IMR-90 (cell line): ENCODE measurements around the gene CCDC7. TPM values are rescaled to one million over a fixed set of nuclear protein-coding genes. Genes with fewer than 3 reads are reported as not detected.

Source experiments
- ATAC-seq: fragments of 200-7000 bp; cut with Tn5 transposase; 2 replicates; pipeline ENCODE4 v1.9.1; 2020; ENCODE audit warnings: low read depth, mild to moderate bottlenecking, moderate library complexity
- BruUV-seq: library from RNA; stranded (reverse); fragments of 400-500 nt; replicated peaks from 2 replicates; lab custom pipeline; 2021; lab: Mats Ljungman, UMichigan
- CTCF ChIA-PET: fragments of 300-600 bp; formaldehyde crosslinking; extraction: SDS; loops from one replicate; lab custom pipeline; 2021; ENCODE audit warnings: antibody characterized with exemption; lab: Yijun Ruan, JAX
- POLR2A ChIA-PET: fragments of 300-600 bp; sonication (Branson Sonifier 250); formaldehyde crosslinking; loops from one replicate; lab custom pipeline; 2022; ENCODE audit warnings: antibody characterized with exemption; ENCODE audit not compliant: unreplicated experiment; lab: Charles Lee
- DNase-seq: peaks from one replicate; pipeline ENCODE4 v3.0.0; 2013
- H2AFZ ChIP-seq: replicated peaks from 2 replicates; pipeline ENCODE3; 2013; ENCODE audit warnings: low read length, mild to moderate bottlenecking; ENCODE audit not compliant: poor library complexity
- H2AK5ac ChIP-seq: 2 replicates; pipeline ENCODE4 v1.6.1; 2013; ENCODE audit warnings: low read depth, low read length, inconsistent platforms
- H2AK9ac ChIP-seq: replicated peaks from 2 replicates; pipeline ENCODE3; 2013; ENCODE audit warnings: mild to moderate bottlenecking, low read depth, low read length, moderate library complexity; ENCODE audit not compliant: poor library complexity
- H2BK120ac ChIP-seq: 2 replicates; pipeline ENCODE4 v1.6.1; 2013; ENCODE audit warnings: low read depth, low read length, inconsistent platforms
- H2BK15ac ChIP-seq: 3 replicates; pipeline ENCODE4 v1.6.1; 2013; ENCODE audit warnings: low read depth, low read length, inconsistent platforms
- H2BK20ac ChIP-seq: 2 replicates; pipeline ENCODE4 v1.6.1; 2013; ENCODE audit warnings: low read depth, mild to moderate bottlenecking, inconsistent platforms, low read length, moderate library complexity
- H2BK5ac ChIP-seq: 2 replicates; pipeline ENCODE4 v1.6.1; 2013; ENCODE audit warnings: mild to moderate bottlenecking, low read depth, low read length, inconsistent platforms; ENCODE audit not compliant: poor library complexity, severe bottlenecking
- H3K14ac ChIP-seq: replicated peaks from 2 replicates; pipeline ENCODE4 v1.6.1; 2013; ENCODE audit warnings: low read depth, low read length, inconsistent platforms
- H3K18ac ChIP-seq: 2 replicates; pipeline ENCODE4 v1.6.1; 2013; ENCODE audit warnings: low read depth, low read length, control low read depth
- H3K23ac ChIP-seq: 2 replicates; pipeline ENCODE4 v1.6.1; 2013; ENCODE audit warnings: low read depth, low read length, inconsistent platforms
- H3K27ac ChIP-seq: 2 replicates; pipeline ENCODE4 v1.5.1; 2013; ENCODE audit warnings: mild to moderate bottlenecking, control low read depth, low read length; ENCODE audit not compliant: insufficient read depth
- H3K27me3 ChIP-seq: 2 replicates; pipeline ENCODE4 v1.6.1; 2013; ENCODE audit warnings: low read length; ENCODE audit not compliant: control insufficient read depth, insufficient read depth
- H3K36me3 ChIP-seq: 2 replicates; pipeline ENCODE4 v1.6.1; 2013; ENCODE audit warnings: low read length, mixed read lengths; ENCODE audit not compliant: control insufficient read depth, insufficient read depth
- H3K4ac ChIP-seq: 2 replicates; pipeline ENCODE4 v1.6.1; 2013; ENCODE audit warnings: low read depth, low read length, inconsistent platforms
- H3K4me1 ChIP-seq: 2 replicates; pipeline ENCODE4 v1.6.1; 2013; ENCODE audit warnings: low read length, mixed read lengths; ENCODE audit not compliant: control insufficient read depth, insufficient read depth
- H3K4me2 ChIP-seq: 2 replicates; pipeline ENCODE4 v1.6.1; 2013; ENCODE audit warnings: low read depth, mild to moderate bottlenecking, control low read depth, low read length, moderate library complexity
- H3K4me3 ChIP-seq: 2 replicates; pipeline ENCODE4 v1.5.1; 2013; ENCODE audit warnings: low read depth, mild to moderate bottlenecking, control low read depth, low read length, moderate library complexity; ENCODE audit not compliant: insufficient read depth
- H3K56ac ChIP-seq: 2 replicates; pipeline ENCODE4 v1.6.1; 2013; ENCODE audit warnings: low read length, inconsistent platforms; ENCODE audit not compliant: insufficient read depth; ENCODE audit errors: extremely low read depth
- H3K79me1 ChIP-seq, 2 experiments: 2 replicates each; pipeline ENCODE4 v1.6.1; 2013; ENCODE audit warnings: low read length in 2 of 2, inconsistent platforms in 1 of 2, low read depth in 1 of 2
- H3K9ac ChIP-seq: 2 replicates; pipeline ENCODE4 v1.6.1; 2013; ENCODE audit warnings: low read depth, low read length, control low read depth
- H3K9me1 ChIP-seq: 2 replicates; pipeline ENCODE4 v1.6.1; 2013; ENCODE audit warnings: low read length, inconsistent platforms; ENCODE audit not compliant: insufficient read depth
- H3K9me3 ChIP-seq: 2 replicates; pipeline ENCODE4 v1.6.1; 2013; ENCODE audit warnings: low read length; ENCODE audit not compliant: control insufficient read depth, insufficient read depth
- H4K20me1 ChIP-seq: 2 replicates; pipeline ENCODE4 v1.6.1; 2013; ENCODE audit warnings: low read length, inconsistent platforms; ENCODE audit not compliant: insufficient read depth
- H4K5ac ChIP-seq: 2 replicates; pipeline ENCODE4 v1.6.1; 2013; ENCODE audit warnings: mild to moderate bottlenecking, low read depth, low read length, control low read depth
- H4K8ac ChIP-seq, 2 experiments: 2 replicates each; pipeline ENCODE4 v1.6.1; 2013; ENCODE audit warnings: low read depth in 2 of 2, low read length in 2 of 2, control low read depth in 1 of 2, inconsistent platforms in 1 of 2
- H4K91ac ChIP-seq: 2 replicates; pipeline ENCODE4 v1.6.1; 2013; ENCODE audit warnings: low read depth, low read length, inconsistent platforms; ENCODE audit not compliant: insufficient read depth
- FOS ChIP-seq: fragments of 150-350 bp; IDR thresholded peaks from 2 replicates; pipeline ENCODE4 v1.6.1; 2016; ENCODE audit warnings: low read depth, low read length
- MAFK ChIP-seq: IDR thresholded peaks from 2 replicates; pipeline ENCODE4 v1.6.1; 2012; ENCODE audit warnings: low read depth, low read length, improper control_type of control experiment
- MXI1 ChIP-seq: IDR thresholded peaks from 2 replicates; pipeline ENCODE4 v1.6.1; 2012; ENCODE audit warnings: low read depth, mild to moderate bottlenecking, low read length, moderate library complexity, borderline replicate concordance
- NFE2L2 ChIP-seq: fragments of 150-350 bp; IDR thresholded peaks from 2 replicates; pipeline ENCODE4 v1.6.1; 2016; ENCODE audit warnings: low read depth, mild to moderate bottlenecking, low read length
- POLR2A ChIP-seq: IDR thresholded peaks from 2 replicates; pipeline ENCODE4 v1.6.1; 2012; ENCODE audit warnings: mild to moderate bottlenecking, low read depth, low read length
- RAD21 ChIP-seq: IDR thresholded peaks from 2 replicates; pipeline ENCODE4 v1.6.1; 2012; ENCODE audit warnings: low read length, improper control_type of control experiment
- WGBS, 2 experiments: methylation state at CpG; one replicate each; pipeline versions ENCODE4 v1.1.5 to v1.1.7; 2013; ENCODE audit warnings: missing lambda C conversion rate in 2 of 2; ENCODE audit not compliant: insufficient read length in 1 of 2; ENCODE audit errors: extremely low coverage in 2 of 2; 5-methylcytosine and 5-hydroxymethylcytosine counted together
- dilution Hi-C: fragments of 300-500 bp; cut with HindIII; formaldehyde crosslinking; loops from one replicate; pipeline ENCODE4 v1.14.3; 2018; ENCODE audit warnings: low sequenced_read_pairs; ENCODE audit not compliant: unreplicated experiment
- in situ Hi-C: fragments of 300-500 bp; cut with MboI; formaldehyde crosslinking; loops from 3 replicates; pipeline ENCODE4 v1.14.3; 2019; ENCODE audit warnings: low sequenced_read_pairs, inconsistent platforms, mixed read lengths
- intact Hi-C: fragments of 100-400 bp; cut with micrococcal nuclease; formaldehyde crosslinking; loops from 2 replicates; pipeline ENCODE4 v1.10.0; 2022
- polyA plus RNA-seq, 3 experiments: library from polyadenylated mRNA; depleted of rRNA; stranded (reverse); fragments of >200 nt; gene quantifications; 2 replicates each; pipeline ENCODE4 v1.2.3, GENCODE V29; 2012; ENCODE audit warnings: low replicate concordance in 1 of 3
- total RNA-seq: library from RNA; depleted of rRNA; stranded (reverse); fragments of >200 nt; gene quantifications from 2 replicates; pipeline ENCODE4 v1.2.3, GENCODE V29; 2012
- TF ChIP-seq, protein P1 (sequence below): fragments of 150-350 bp; IDR thresholded peaks from 2 replicates; pipeline ENCODE4 v1.6.1; 2016; ENCODE audit warnings: low read depth, mild to moderate bottlenecking, low read length, moderate library complexity, borderline replicate concordance

CCDC7 gene
- total and polyA plus RNA-seq, 2 of the 4 experiments (the other 2 are of a cell fraction), result 0.74 to 4.3 TPM

DNA sequence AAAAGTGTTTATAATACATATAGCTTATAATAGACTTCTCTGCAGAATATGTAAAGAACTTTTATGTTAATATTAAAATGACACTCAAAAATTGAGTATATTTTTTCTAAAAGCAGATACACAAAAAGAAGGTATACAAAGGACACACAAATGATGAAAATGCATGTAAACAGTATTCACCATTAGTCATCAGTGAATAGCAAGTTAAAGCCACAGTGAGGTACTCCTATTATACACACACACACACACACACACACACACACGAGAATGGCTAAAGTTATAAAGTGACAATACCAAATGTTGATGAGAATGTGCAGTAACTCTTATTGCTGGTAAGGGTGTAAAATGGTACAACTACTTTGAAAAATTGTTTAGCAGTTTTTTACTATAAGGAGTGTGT, 419.2 kb downstream of the CCDC7 start:
- dilution Hi-C loops, result no loop called here

More for the DNA sequence above, 419.2 kb downstream of the CCDC7 start:
- Histone ChIP-seq H4K8ac (no peak overlapping the region), H3K79me1 (no peaks in the 10 kb centered on the region), H3K4me3 (no peak overlapping the region), H2AK5ac (no peak overlapping the region), H3K56ac (no peak overlapping the region), H3K9me1 (no peaks in the 10 kb centered on the region), H3K23ac (no peak overlapping the region), H2BK15ac (no peak overlapping the region), H3K4me1 (no peaks in the 10 kb centered on the region), H2BK120ac (no peak overlapping the region), H2AK9ac (no peak overlapping the region), H4K20me1 (no peaks in the 10 kb centered on the region), H4K91ac (no peak overlapping the region), H3K9me3 (no peaks in the 10 kb centered on the region), H3K18ac (no peak overlapping the region), H3K14ac (no peak overlapping the region), H2BK5ac (no peak overlapping the region), H4K5ac (no peak overlapping the region), H2BK20ac (no peak overlapping the region), H3K27me3 (no peaks in the 10 kb centered on the region), H3K4ac (no peak overlapping the region), H3K36me3 (no peaks in the 10 kb centered on the region), H3K9ac (no peak overlapping the region), H2AFZ (no peak overlapping the region), H3K27ac (no peak overlapping the region), H3K4me2 (no peak overlapping the region)
- POLR2A ChIA-PET, result no interaction called here
- in situ Hi-C loops (no loop called here), intact Hi-C loops (no loop called here)
- DNase-seq (no peak), ATAC-seq (no peak)
- BruUV-seq, result no TSS peak
- CTCF ChIA-PET, result no interaction called here
- TF ChIP-seq NFE2L2 (no peak), POLR2A (no peak), MAFK (no peak), MXI1 (no peak), FOS (no peak), RAD21 (no peak)
- TF ChIP-seq, protein P1, sequence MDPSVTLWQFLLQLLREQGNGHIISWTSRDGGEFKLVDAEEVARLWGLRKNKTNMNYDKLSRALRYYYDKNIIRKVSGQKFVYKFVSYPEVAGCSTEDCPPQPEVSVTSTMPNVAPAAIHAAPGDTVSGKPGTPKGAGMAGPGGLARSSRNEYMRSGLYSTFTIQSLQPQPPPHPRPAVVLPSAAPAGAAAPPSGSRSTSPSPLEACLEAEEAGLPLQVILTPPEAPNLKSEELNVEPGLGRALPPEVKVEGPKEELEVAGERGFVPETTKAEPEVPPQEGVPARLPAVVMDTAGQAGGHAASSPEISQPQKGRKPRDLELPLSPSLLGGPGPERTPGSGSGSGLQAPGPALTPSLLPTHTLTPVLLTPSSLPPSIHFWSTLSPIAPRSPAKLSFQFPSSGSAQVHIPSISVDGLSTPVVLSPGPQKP, result no peak
- no CpG with 5 or more reads among the region's 1 CpG for WGBS, 2 experiments
